HG03196 (cell line): ENCODE results near the gene LIG3.
"Not testable (repeated sequence)": the region's sequence is repeated elsewhere in the genome, so short reads cannot be mapped to it uniquely, and the experiment has no call there.

ENCODE experiments used
- ATAC-seq: cut with Tn5 transposase; IDR thresholded peaks from one replicate; pipeline ENCODE4 v1.9.1; 2021; ENCODE audit not compliant: unreplicated experiment

LIG3 gene

DNA sequence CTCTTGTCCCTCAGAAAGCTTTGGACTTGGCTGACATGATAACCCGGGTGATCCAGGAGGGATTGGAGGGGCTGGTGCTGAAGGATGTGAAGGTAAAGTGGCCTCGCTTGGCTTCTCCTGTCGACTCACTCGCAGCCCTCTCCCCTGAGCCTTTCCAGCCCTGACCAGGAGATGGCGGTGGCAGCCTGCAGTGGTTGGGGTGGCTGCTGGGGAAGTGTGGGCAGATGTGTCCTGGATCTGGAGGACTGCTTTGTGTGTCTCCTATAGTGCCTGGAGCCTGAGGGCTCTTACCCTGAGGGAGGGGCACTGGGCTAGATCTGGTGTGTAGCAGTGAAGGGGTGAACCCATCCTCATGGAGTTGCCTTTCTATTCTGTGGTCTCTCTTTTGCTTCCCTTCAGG, 17.9 kb downstream of the LIG3 start:
- no peak for ATAC-seq

DNA sequence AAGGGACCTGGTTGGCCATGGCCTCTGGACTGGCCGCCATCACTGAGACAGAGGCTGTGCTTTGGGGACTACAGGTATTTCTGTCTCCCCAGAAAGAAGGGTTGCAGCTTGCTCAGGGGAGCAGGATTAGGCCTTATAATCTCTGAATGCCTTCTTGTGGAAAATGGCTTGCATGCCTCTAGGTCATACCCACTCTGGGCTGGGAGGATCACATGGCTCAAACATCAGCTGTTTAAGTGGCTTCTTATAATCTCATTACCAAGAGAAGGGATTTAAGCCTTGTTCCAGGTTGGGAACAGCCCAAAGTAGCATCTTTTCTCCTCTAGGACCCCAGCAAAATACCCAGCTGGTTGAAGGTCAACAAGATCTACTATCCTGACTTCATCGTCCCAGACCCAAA, 19.1 kb downstream of the LIG3 start:
- no peak for ATAC-seq

DNA sequence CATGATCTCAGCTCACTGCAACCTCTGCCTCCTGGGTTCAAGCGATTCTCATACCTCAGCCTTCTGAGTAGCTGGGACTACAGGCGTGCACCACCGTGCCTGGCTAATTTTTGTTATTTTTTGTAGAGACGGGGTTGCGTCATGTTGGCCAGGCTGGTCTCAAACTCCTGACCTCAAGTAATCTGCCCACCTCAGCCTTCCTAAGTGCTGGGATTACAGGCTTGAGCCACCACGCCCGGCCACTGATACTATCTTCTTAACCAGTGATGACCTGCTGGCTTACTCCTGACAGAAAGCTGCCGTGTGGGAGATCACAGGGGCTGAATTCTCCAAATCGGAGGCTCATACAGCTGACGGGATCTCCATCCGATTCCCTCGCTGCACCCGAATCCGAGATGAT, 20.7 kb downstream of the LIG3 start:
- not testable (repeated sequence) for ATAC-seq

DNA sequence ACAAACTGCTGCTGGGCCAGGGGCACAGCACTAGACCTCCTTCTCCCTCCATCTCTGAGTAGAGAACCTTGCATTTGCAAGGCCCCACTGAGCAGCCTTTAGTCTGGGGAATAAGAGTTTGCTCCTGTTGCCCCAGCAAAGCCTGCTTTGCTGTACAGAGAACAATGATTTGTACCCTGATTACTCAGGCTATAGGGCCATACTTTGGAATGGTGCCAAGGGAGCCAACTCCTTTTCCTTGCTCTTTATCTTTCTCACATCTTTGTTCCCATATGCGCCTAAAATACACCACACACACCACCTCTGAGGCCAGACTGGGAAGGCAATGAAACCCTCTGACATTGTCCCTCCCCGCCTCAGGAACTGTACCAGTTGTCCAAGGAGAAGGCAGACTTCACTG, 21.2 kb downstream of the LIG3 start:
- ATAC-seq = no peak

DNA sequence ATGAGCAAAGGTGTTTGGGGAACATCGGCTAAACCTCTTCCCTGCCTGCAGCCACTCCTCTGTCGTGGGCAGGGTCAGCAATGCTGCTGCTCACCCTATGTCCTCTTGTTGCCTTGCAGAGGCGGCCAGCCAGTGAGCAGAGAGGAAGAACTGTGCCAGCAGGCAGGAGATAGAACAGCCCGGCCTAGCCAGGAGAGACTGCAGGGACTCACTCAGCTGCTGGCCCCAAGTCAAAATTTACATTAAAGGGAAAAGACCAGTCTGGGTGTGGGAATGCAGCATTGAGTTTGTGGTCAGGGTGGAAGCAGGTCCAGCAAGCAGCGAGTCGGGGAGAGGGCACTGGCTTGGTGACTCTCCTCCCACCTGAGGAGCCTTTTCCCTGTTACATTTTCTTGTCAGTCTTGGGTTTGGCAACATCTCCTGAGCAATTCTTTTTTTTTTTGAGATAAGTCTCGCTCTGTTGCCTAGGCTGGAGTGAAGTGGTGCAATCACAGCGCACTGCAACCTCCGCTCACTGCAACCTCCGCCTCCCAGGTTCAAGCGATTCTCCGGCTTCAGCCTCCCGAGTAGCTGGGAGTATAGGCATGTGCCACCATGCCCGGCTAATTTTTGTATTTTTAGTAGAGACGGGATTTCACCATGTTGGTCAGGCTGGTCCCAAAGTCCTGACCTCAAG, 22.7 kb downstream of the LIG3 start:
- no peak for ATAC-seq

DNA sequence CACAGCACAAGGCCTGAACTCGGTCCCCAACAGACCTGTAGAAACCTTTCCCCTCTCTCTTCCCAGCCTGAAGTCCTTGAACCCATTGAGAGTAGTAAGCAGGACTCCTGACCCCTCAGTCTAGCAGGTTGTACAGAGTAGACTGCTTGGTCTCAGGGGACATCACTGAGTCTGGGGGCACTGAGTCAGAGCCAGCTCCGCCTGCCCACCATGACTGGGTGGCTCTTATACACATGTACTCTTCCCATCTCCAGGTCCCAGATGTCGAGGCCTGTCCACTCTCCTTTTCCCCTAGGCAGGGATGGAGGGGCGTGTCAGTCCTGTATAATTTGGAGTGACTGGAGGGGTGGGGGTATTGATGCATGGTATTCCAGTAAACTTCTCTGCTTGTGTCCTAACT, 23.5 kb downstream of the LIG3 start:
- ATAC-seq = no peak

DNA sequence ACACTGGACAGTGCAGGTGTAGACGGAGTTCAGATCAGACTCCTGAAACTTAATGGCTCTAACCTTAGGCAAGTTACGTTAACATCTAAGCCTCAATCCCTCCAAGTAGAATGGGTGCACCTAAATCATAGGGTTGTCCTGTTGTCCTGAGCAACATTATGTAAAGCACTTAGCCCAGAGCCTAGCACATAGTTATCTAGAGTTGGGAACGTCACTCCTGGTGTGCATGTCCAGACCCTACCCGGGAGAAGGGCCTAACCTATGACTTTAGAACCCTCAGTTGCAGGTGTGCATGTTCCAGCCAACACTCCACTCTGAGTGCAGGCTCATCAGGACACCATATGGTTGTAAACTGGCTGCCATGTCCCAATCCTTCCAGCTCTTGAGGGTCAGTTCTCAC, 26.0 kb downstream of the LIG3 start:
- ATAC-seq = no peak

DNA sequence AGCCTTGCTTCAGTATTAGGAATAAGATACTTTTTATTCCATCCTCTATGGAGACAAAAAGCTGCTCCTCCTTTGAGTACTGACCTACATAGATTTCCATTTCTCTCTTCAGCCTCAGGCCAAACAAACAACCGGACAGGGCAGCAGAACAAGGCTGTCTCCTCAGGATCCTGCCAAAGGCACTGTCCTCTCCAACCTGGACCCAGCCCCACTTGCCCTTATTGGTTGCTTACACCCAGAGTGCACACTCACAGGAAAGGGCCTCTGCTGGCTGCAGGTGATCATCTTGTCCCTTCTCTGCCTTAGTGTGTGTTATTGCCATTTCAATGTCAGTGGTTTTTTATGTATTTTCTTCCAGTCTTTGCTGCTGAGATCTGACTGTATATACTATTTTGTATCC, 26.6 kb downstream of the LIG3 start:
- ATAC-seq = no peak

DNA sequence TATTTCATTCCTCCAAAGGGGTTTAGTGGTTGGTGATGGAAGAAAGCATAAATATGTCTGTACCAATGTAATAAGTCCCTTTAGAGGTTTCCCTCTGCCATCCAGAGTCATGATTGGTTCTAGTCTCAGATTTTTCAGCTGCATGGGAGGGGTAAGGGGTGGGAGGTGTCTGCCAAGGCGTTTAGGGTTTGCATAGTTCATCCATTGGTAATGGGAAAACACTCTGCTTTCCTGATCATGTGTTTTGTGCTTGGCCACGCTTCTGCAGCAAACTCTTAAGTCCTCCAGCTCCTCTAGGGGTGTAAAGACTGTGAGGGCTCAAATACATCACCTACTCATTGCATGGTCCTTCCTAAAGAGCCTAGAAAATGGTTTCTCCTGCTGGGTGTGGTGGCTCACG, 29.8 kb downstream of the LIG3 start:
- ATAC-seq = no peak

DNA sequence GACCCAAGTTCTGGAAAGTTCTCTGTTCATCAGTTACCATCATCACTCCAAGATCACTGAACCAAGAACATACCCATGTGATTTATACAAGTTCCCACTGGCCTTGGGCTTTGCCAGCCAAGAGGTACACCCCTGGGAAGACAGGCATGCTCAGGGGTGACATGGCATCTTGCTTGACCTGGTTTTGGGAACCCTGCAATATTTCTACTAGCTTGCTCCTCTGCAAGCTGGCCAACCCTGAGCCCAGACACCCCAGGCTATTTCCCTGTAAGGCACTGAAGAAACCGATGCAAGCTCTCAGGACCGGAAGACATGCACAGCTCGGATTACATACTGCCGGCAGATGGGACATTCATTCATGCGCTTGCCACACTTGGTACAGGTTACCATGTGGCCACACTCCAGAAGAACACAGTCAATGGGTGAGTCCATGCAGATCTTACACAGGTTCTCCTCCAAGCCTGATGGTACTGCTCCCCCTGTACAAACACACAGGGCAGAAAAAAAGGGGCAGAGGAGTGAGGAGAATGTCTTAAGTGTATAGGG, 31.4 kb downstream of the LIG3 start:
- no peak for ATAC-seq

DNA sequence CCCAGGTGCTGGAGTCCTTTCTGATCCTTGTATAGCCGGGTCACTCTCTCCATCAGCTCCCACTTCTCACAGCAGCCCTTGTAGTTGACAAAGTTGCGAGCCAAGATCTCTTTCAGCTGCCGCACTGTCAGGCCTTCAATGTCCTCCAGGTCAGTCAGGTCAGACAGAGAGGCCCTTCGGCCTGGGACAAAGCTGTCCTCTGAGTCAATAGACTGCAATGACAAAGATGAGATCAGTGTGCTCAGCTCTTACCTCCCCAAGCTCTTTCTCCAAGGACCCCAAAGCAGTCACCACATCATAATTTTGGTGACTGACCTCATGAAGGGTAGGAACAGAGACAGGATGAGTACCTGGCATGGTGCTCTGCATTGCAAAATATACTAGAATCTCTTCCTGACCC, 36.1 kb downstream of the LIG3 start:
- ATAC-seq = no peak

DNA sequence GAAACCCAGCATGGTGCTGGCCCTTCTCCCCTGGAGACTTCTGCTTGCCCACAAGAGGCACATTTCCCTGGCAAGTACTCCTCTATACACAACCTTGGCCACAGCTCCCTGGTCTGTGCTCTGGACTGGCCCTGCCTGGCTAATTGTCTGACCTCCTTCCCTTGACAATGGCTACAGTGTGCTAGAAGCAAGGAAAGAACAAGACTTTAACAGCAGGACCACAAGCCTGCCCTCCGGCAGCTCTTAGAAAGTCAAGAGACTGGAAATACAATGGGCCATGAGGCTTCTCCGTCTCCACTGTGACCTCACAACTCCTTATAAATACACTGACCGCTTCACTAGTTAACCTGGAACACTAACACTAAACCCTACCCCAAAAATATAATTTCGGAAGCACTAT, 36.7 kb downstream of the LIG3 start:
- ATAC-seq = no peak

DNA sequence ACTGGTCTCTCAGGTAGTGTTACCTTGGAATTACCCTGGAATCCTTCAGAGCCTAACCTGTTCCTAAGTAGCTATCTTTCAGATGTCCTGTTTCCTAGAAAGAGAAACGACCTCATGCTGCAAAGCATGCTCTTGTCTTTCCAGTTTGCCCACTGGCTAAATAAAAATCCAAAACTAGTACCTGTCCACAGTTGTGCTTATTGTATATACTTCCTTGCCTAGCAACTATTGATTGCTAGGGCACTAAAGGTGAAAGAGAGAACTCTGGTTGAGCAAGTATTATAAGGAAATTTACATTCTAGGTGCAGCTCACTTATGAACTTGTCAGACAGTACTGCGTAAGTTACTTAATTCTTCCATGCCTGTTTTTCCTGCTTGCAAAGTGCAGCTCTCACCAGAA, 38.5 kb downstream of the LIG3 start:
- ATAC-seq = no peak

DNA sequence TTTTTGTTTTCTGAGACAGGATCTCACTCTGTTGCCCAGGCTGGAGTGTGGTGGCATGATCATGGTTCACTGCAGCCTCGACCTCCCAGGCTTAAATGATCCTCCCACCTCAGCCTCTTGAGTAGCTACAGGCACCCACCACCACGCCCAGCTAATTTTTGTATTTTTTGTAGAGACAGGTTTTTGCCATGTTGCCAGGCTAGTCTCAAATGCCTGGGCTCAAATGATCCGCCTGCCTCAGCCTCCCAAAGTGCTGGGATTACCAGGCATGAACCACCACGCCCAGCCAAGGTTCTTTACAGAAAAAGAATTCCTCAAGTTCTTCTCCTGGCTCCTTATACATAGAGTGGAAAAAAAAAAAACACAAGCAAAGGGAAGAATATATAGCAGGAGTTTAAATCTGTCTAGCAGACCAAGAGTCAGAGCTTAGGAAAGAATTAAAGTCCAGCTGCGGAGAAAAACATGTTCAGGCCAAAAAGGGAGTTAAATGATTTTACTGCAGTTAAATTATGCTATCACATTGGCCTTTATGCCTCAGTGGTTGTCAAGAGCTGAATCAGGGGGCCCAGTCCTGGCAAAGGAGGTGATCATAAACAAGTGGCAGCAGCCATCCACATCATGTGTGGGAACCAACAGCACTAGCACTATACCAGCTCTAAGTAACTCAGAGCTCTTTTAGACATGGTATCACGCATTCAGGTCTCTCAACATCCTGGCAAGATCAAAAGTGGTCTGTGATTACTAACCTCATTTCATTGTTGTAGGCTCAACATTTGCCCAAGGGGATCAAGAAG, 39.3 kb downstream of the LIG3 start:
- no peak for ATAC-seq

DNA sequence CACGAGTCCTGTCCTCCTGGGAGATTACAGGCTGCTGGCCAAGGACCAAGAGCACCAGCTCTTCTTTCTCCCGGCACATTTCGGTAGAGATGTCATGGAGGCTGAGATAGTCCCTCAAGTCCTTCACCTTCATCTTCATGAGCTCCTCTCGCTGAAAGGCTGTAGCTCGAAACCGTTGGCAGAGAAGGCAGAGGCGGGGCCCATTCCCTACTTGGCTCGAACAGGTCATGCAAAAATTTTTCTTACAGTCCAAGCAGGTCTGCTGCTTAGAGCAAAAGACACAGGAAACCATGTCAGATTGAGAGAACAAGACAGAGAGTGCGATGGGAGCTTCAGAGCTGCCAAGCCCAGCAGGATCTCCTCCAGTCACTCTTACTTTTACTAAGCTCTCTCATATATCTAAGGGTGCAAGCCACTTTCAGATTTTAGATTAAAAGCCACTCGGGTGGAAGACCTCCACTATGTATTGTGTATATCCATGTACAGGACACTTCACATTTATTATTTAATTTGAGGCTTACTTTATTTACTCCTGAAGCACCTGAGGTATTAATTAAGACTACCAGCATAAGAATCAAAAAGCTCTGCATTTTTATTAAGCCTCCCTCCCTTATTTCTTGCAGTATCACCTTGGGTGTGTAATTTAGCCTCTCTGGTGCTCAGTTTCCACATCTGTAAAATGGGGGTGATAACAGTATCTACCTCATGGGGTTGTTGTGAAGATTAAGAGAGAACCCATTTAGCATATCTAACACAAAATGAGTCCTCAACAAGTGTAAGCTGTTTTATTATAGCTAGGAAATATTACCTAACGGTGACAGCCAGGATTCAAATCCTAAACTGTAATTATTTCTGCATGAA, 41.4 kb downstream of the LIG3 start:
- no peak for ATAC-seq

DNA sequence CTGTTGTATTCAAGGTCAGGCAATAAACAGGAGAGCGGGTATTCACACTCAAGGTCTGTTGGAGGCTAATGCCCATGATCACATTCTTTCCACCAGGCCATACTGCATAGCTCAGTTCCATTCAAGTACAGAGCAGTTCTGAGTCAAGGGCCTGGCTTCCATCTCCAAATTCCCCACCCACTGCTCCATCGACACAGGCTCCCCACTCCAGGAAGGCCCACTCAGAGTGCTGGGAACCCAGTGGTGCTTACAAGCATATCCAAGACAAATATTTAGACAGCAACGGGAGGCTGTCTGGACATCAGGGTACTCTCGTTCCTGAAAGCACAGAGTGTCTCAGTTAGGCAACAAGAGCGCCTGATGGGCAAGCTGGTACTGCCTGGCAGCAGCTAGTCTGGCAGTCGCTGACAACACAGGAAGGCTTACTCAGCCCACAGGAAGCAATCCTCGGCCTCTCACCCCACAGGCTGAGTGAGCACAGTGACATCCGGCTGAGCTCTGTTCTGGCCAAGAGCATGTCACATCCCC, 42.3 kb downstream of the LIG3 start:
- ATAC-seq = peak; percentile 86

DNA sequence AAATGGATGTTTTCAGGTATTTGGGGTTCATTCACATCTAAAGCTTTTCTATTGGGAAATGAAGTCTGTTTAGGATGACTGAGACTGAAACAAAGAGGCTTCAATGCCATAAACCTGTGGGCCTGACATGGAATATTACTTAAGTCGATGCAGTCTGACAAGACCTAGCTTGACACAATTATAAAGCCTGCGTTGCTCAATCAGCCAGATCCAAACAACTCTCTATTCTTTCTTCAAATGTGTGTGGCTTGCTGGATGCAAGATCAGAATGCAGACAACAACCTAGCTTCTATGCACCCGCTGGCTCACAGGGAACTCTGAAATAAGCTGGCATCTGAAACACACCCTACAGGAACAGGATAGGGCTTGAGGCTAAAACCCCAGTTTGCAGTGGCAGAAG, 43.2 kb downstream of the LIG3 start:
- ATAC-seq = no peak

DNA sequence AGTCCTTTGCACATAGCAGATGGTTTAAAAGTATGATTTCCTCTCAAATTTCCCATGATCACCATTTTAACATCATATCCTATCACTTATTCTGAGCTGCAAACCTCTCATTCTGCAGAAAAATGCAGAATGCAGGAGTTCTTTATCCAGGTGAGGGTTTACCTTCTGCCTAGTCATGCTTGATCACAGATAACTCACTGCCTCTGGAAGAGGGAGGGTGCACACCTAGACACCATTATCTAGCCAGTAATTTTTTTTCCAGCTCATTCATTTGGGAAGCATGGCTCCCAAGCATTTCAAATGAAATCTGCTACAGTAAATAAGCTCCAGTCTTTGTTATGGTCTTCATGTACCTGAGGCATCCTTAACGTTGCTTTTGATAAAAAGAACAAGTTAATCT, 45.2 kb downstream of the LIG3 start:
- no peak for ATAC-seq

DNA sequence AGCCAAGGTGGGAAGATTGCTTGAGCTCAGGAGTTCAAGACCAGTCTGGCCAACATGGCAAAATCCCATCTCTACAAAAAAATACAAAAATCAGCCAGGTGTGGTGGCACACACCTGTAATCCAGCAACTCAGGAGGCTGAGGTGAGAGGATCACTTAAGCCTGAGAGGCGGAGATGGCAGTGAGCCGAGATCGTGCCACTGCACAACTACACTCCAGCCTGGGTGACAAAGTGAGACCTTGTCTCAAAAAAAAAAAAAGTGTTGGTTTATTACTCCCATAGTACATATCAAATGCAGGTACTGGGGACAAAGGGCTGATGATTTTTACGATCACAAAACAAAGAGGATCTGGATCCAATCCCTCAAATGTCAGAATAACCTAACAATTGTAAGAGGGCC, 47.8 kb downstream of the LIG3 start:
- ATAC-seq = not testable (repeated sequence)

DNA sequence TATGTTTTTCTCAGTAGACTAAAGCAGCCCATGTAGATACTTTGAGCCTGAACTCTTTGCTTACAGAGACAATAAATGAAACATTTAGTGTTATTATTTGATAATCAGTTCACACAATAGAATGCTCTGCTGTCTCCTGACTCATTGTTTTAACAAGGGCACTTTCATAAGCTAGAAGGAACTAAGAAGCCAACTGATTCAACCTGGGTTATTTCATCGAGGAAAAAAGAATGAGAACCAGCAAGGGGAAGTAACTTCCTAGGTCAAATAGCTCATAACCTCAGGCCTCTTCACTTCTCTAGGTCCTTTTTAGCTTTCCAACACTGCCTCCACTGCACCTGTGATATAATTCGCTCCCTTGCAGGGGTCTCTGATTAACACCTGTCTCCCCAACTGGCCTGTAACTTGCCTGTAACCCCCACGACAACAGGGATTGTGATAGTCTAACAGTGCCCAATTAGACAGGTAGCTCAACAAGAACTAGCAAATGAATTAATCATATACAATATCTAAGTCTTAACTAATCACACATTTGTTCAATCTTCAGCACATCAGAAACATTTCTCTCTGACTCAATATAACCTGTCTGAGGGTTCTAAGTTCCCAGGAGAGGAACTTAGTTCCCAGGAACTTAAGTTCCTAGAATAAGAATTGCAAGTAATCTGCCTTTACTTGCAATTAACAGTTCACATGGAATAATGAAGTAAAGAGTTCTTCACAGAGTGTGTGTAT, 48.4 kb downstream of the LIG3 start:
- no peak for ATAC-seq

DNA sequence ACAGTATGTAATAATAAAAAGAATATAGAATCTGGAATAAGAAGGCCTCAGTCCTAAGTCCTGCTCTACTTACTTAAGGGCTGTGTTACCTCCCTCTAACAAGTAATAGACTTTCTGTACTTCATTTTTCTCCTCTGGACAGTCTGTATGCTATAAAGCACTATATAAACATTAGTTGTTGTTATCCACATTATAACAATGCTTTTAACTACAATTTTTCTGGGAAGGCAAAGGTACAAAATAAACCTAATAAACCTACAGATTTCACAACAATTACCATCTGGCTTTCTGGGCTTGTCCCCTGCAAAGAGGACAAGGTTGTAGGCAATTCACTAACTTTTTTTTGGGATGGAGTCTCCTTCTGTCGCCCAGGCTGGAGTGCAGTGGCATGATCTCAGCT, 50.5 kb downstream of the LIG3 start:
- no peak for ATAC-seq
